H1 (cell line): Measurements from ENCODE around the gene MRPL9. TPM values are rescaled to one million over a fixed set of nuclear protein-coding genes. Genes with fewer than 3 reads are reported as not detected.

ENCODE experiments used
- JUN ChIP-seq: IDR thresholded peaks from 2 replicates; pipeline ENCODE4 v1.6.1; 2011; ENCODE audit warnings: low read depth, mild to moderate bottlenecking, improper control_type of control experiment, low read length
- SAP30 ChIP-seq: fragments of 300-600 bp; sonication (generic); IDR thresholded peaks from 2 replicates; pipeline ENCODE4 v1.7.1; 2012; ENCODE audit warnings: low read length, moderate library complexity, mild to moderate bottlenecking, inconsistent platforms; ENCODE audit not compliant: insufficient read depth, insufficient replicate concordance
- TAF7 ChIP-seq: optimal IDR thresholded peaks from 2 replicates; pipeline ENCODE3; 2011; ENCODE audit warnings: low read depth, mild to moderate bottlenecking, inconsistent platforms, low read length, moderate library complexity, borderline replicate concordance
- polyA plus RNA-seq, 7 experiments: library from polyadenylated mRNA; depleted of rRNA in 3 of 7; stranded (reverse) in 5 of 7; unstranded in 2 of 7; fragments of >200 nt in 5 of 7; fragments of 200-250 nt in 2 of 7; gene quantifications; 1 replicate in 5 of 7; 2 replicates in 1 of 7; 4 replicates in 1 of 7; pipeline versions ENCODE4 v1.2.1 to v1.2.3, GENCODE V29; 2011 to 2013; ENCODE audit warnings: missing spikeins in 2 of 7, mixed read lengths in 2 of 7
- total RNA-seq: library from RNA; stranded (reverse); fragmentation: NEBNext Ultra II Directional; extraction: Animal tissue kit (Norgen Biotek cat#: 25700); gene quantifications from 2 replicates; pipeline ENCODE4 v1.2.1, GENCODE V29; 2021

The MRPL9 gene
- total and polyA plus RNA-seq, 2 of the 8 experiments (the other 6 are each of a cell fraction or from before 2014, with no cell fraction given), result 74.9 to 113 TPM

DNA sequence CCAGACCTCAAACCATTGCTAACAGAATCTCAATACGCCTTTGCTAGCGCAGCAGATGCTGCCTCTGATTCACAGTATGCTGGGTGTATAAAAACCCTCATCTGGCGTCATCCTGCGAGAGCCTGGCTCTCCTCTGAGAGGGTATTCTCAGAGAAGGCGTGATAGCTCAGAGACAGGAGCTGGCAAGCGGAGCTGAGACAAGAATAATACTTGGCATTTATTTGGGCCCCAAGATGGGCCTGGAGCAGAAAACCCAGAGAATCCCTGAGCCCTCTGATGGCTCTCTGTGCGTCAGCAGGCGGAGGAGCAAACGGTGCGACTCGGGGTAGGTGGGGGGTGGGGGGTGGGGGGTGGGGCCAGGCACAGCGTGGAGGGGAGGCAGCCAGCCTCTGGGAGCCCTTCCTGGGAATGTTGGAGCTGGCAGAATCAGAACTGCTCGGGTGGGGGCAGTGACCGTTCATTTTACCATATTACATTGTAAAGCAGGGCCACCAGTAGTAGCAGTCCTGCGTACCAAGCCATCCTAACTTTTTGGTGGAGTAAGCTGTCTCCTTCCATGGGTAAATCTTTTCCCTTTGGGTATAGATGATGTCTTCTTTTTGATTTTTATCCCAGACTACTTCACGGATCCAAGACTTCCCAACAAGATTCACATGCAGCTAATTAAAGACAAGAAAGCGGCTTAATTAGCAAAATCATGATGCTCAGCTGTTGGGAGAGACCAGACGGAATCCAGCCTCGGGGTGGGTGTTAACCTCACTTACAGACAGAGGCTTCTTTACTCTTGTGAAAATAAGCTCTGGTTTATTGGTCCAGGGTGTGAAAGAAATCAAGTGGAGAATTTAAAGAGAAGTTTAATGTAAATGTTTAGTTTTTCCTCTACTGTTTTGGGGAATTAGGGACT lies 34.9 kb downstream of the MRPL9 start (continued):
- TF ChIP-seq SAP30, result no peak
- TF ChIP-seq TAF7, result no peak
- TF ChIP-seq JUN, result no peak
